ENCODE measurements around the gene TARBP1.
"Not testable (repeated sequence)": the region's sequence is repeated elsewhere in the genome, so short reads cannot be mapped to it uniquely, and the experiment has no call there.

DNA sequence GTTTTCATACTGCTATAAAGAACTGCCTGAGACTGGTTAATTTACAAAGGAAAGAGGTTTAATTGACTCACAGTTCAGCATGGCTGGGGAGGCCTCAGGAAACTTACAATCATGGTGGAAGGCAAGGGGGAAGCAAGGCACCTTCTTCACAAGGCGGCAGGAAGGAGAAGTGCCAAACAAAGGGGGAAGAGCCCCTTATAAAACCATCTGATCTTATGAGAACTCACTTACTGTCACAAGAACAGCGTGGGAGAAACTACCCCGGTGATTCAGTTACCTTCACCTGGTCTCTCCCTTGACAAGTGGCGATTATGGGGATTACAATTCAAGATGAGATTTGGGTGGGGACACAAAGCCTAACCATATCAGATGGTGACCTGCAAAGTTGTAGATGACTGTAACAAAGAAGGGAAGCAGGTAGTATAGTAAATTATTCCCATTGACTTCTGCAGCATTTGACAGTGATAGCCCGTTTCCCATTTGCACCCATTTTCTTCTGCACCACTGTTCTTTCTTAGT lies 99.3 kb downstream of the TARBP1 start:
- TF ChIP-seq, protein P1, sequence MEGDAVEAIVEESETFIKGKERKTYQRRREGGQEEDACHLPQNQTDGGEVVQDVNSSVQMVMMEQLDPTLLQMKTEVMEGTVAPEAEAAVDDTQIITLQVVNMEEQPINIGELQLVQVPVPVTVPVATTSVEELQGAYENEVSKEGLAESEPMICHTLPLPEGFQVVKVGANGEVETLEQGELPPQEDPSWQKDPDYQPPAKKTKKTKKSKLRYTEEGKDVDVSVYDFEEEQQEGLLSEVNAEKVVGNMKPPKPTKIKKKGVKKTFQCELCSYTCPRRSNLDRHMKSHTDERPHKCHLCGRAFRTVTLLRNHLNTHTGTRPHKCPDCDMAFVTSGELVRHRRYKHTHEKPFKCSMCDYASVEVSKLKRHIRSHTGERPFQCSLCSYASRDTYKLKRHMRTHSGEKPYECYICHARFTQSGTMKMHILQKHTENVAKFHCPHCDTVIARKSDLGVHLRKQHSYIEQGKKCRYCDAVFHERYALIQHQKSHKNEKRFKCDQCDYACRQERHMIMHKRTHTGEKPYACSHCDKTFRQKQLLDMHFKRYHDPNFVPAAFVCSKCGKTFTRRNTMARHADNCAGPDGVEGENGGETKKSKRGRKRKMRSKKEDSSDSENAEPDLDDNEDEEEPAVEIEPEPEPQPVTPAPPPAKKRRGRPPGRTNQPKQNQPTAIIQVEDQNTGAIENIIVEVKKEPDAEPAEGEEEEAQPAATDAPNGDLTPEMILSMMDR (IDR thresholded peaks at IDR 0.05; ENCODE audit: control extremely low read depth in 1 of 3, insufficient read depth in 1 of 3, low read depth in 1 of 3, low read length in 3 of 3): not testable (repeated sequence)
- not testable (repeated sequence) for TF ChIP-seq EP300 (IDR thresholded peaks at IDR 0.05; ENCODE audit: borderline replicate concordance in 1 of 2, low read depth in 2 of 2, low read length in 2 of 2); POLR2A (IDR thresholded peaks at IDR 0.05; ENCODE audit: control extremely low read depth in 1 of 2, low read depth in 2 of 2, low read length in 2 of 2)
